HG03457 (cell line): Measurements from ENCODE around the gene TUSC2.

Experiments used
- ATAC-seq: cut with Tn5 transposase; IDR thresholded peaks from one replicate; pipeline ENCODE4 v1.9.1; 2021; ENCODE audit warnings: moderate number of reproducible peaks; ENCODE audit not compliant: unreplicated experiment

The TUSC2 gene

DNA sequence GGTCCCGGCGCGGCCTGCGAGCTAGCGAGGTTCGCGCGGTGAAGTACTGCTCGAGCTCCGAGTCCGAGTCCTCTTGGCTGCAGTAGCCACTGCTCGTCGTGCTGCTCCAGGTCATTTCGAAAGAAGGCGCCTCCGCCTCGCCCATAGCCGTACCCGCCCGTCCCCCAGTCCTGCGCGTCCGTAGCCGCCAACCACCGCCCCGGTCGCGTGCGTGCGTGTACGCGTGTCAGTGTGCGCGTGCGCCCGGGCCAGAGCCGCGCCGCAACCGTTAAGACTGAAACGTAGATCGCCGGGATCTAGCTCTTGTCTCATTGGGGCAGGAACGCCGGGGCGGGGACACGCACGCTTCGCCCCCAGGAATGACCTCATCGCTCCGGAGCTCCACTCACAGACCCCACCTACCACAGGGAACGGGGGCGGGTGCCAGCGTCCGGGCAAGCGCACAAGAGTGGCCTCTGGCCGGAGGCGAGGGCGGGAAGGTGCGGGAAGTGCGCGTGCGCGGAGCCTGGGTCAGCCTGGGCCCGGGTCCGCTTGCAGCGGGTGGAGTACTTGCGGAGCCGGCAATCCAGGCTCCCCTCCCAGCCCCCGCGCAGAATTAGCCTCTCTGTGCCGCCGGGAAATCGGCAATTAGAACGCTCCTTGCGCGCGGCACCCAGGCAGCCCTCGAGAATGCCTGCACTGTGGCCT lies 9.3 kb upstream of the TUSC2 start:
- ATAC-seq = peak; percentile 48

DNA sequence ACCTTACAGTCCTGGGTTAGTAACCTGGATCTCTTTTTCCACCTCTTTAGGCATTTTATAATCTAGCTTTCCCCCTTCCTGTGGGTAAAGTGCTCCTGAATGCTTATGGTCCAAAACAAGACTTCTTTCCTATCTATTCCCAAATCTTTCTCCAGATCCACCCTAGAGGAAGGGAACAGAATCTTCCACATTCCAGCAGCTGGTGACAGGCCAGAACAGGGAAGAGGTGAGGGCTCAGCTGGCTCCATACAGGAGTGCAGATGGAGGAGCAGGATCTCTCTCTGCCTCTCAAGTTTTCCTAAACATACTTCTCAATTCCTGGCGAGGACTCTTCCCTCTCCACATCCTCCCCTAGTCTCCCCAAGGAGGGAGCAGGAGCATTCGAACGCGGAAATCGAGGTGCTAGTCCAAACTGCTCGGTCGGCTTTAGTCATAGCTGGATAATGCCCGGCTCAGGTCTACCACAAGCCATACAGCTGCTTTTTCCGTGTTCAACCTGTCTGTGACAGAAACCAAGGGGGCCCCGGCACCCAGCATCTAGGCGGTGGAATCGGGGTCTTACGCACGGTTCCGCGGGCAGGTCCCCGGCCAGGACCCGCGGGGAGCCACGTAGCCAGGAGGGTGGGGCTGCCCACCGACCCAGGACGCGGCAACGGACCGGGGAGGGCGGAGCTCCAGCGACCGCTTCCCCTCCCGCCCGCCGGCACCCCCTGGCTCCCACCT lies 8.6 kb upstream of the TUSC2 start:
- peak; percentile 12 for ATAC-seq

DNA sequence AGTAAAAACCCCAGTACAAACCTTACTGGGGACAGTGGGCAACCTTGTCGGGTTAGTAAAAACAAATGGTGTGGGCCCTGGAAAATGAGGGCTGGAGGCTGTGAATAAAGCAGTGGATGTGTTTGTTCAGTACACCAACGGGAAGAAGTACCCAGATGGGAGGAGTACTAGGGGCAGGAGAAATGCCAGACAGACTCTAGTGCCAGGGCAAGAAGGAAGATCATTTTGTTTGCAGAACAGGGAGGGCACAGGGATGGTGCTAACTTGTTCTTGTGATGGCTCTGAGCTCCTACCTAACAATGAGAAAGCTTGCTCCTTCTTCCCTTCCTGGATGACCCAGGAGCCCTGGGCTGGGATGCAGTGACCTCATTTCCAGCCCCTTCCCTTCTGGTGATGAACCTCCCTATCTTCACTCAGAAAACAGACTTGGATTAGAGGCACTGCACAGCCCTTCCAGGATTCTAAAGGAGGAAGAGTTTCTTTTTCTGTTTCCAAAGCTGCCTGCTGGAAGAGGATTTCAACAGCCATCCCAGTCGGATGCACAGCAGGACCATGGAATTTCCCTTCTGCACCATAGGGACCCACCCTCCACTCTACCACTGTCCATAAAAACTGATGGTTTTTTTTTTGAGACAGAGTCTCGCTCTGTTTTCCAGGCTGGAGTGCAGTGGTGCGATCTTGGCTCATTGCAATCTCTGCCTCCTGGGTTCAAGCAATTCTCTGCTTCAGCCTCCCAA lies 6.5 kb upstream of the TUSC2 start:
- ATAC-seq = no peak

DNA sequence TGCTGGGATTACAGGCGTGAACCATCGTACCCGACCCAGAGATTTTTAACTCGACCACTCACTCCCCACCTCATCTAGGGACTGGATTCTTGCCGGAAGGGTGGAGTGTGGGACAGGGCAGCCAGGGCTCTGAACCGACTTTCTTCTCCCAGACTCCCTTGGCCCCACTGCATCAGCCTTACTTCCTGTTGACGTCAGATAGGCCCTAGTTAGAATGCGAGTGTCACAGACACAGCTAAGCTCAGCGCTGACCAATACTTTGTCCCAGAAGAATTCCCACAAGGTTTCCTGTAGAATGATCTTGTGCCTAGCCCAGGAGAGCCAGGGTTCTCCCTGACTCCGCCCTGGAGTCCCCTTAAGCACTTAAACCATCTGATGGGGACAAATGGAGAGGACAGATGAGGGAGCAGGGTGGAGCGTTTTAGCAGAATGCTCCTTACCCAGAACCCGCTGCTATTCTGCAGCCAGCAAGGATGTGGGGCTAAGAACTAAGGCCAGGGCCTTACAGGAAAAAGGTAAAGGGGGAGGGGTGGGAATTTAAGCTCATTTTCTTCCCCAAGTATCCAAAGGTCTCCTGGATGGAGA lies 5.8 kb upstream of the TUSC2 start:
- no peak for ATAC-seq

DNA sequence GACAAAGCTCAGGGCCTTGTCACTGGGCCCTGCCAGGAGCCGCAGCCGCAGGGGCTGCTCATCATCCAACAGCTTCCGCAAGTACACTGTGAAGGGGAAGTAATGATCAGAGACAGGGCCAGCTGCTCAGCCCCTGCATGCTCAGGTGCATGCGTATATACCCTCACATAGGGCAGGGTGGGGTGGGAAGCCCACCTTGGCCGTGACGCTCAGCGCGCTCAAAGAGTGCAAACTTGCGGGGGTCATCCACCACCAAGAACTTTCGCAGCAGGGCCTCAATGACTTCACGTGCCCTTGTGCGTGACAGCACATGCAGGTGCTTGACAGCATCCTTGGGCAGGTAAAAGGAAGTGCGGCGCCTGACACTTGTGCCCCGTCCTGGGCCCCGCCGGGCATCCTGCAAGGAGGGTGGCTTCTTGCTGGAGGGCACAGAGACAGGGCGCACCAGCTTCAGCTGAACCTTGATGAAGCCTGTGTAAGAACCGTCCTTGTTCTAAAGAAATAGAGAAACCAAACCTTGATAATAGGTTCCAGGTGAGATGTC lies 3.4 kb upstream of the TUSC2 start:
- ATAC-seq = no peak

DNA sequence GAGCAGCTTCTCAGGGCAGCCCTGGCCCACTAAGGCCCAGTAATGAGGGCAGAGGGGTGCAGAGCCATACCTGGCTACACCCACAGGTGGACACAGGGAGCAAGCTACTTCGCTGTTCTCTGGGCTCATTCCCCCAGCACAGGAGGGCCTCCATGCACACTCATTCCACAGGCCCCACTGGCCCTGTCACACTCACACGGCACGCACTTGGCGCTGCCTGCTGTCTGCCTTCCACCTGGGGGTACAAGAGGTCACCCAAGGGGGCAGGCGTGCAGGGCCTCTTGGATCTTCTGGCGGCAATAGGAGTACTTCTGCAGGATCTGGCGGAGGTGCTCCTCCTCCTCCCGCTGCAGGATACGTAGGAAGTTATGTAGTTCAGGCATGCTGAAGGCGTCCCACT lies 2.3 kb upstream of the TUSC2 start:
- ATAC-seq = no peak

DNA sequence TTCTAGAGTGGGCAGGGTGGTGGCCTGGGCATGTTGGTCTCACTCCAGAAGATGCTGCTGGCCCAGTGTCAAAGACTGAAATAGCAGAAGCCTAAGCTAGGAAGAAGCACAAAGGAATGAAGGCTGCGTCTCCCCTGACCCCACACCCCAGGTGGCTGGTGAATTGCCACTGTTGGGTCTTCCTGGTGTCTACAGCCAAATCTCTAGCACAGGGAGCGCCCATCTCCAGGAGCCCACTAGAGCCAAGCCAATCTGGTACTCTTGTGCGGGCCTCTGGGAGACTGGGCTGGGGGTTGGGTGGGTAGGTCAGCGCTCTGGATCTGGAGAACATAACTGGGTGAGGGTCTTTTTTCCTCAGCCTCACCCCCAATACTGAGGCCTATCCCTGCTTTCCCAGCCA lies 894 bp downstream of the TUSC2 start:
- ATAC-seq = no peak

DNA sequence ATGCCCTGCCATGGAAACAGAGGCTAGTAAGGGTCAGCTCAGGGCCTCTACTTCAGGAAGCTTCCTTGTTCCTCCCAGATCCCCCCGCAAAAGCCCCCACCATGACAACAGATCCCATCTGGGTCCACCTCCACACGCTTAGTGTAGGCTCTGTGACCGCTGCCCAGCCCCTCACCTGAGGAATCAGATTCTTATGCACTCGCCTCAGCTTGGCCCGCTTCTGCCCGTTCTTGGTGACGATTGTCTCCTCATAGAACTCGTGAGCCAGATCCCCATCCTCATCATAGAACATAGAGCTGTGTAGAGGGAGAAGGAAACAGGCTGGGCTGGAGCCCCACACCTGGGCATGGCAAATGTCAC lies 1.9 kb downstream of the TUSC2 start:
- ATAC-seq = no peak

DNA sequence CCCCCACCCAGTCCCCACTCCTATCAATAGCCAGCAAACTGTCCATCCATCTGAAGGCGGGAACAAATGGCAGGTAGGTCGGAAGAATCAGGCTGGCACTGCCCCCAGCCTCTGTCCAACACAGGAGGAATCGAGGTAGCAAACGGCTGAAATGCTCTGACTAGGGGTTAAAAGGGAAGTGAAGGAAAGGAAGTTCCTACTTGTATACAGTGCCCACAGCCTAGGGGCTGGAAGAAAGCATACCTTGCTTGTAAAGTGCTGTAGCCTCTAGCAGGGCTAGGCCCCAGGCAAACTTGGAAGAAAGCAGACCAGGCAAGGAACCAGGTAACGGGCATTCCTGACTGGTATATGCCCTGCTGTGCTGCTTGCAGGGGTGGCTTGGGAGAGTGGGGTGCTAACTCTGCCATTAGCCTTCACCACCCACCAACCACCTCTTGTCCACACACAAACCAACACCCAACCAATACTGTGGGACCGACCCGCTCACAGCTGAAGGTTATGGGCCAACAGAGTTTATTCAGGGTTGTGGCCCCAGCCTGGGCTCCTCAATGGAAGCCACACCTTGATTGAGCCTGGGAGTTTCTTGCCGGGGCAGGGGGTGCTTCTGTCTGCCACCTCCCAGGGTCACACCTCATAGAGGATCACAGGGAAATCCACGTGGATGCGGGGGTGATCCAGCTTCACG lies 2.4 kb downstream of the TUSC2 start:
- ATAC-seq = no peak

DNA sequence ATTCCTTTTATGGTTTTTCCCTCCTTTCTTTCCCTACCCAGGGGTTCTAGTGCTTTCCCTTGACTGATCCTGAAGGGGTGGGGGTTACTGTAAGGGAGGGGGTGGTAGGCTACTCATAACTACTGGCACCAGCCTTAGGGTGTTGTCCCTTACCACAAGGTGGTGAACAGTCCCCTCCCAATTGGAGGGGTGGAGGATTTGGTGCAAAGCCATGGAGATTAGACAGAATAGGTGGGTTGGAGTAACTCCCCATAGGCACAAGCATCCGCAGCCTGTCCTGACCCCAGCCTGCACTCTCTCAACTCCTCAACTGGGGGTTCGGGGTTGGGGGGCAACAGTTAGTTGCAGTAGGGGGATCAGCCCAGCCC lies 2.9 kb downstream of the TUSC2 start:
- ATAC-seq = no peak

DNA sequence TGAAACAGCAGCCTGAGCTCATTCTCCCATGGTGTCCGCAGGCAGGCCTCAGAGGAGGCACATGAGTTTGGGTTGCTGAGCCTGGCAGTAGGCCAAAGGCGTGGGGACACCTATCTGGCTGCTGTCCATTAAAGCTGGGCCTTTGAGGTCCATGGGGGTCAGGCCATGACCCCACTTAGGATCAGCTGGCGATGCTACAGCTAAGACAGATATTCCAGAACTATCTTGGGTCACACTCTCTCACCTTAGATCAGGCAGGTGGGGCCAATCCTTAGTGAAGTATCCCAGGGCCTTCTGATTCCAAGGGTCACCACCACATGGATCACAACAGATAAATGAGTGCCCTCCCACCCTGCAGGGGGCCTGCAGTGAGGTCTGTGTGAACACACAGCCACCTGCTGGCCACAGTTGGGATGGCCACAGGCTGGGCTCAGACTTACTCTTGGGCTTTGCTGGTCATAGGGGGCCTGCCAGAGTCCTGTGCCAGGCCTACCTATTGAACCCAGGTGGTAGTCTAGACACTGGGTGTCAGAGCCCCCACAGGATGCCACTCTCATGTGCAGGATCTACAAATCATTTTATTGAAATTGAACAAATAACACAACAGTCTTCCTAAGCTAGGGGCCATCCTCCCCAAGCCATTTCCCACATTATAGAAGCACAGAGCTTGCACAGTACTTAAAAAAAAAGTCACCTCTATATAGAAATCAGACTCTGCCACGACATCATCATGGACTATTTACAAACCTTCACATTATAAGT lies 3.5 kb downstream of the TUSC2 start:
- ATAC-seq = no peak

DNA sequence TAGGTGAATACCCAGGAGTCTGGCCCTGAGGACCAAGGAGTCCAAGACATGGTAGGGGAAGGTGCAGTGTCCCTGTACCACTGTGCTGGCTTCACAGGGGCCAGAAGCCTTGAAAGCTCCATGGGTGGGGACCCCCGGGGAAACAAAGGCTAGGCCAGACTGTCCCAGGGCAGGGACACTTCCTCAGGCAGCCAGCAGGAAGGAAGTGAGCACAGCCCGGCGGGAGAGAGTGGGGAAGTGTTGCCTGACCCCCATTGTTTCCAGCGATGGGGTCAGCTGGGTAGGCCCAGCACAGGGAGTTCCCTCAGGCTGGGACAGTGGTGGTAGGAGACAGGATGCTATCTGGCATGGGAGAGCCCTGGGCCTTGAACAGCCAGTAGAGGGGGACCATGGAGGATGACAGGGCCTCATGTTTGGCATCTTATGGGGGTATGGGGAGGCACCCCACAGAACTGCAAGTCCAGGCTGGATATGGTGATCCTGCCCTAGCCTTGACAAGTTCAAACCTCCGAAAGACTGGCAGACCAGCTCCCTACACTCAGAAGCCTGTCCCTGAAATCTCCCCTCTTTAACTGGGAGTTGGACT lies 4.3 kb downstream of the TUSC2 start:
- no peak for ATAC-seq

DNA sequence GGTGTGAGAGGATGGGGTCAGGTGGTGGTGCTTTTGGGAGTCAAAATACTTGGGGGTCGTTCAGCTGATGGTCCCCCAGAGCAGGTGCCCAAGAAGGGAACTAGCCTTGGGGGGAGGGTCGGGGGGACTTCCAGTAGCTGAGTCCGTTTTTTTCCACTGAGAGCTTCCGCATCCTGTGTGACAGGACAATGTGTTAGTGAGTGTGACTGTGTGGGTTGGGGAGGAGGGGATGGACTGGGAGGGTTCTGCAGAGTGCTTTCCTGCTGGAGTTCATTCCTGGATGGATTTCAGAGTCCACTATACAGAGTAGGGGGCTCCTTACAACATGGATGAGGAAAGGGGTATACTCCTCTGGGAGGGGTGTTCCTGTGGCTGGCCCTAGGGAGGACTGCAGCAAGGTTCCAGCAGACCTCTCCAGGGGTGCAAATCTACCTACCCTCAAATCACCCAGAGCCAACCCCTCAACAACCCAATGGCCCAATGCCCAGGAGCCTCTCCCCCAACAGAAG lies 4.9 kb downstream of the TUSC2 start:
- ATAC-seq = no peak

DNA sequence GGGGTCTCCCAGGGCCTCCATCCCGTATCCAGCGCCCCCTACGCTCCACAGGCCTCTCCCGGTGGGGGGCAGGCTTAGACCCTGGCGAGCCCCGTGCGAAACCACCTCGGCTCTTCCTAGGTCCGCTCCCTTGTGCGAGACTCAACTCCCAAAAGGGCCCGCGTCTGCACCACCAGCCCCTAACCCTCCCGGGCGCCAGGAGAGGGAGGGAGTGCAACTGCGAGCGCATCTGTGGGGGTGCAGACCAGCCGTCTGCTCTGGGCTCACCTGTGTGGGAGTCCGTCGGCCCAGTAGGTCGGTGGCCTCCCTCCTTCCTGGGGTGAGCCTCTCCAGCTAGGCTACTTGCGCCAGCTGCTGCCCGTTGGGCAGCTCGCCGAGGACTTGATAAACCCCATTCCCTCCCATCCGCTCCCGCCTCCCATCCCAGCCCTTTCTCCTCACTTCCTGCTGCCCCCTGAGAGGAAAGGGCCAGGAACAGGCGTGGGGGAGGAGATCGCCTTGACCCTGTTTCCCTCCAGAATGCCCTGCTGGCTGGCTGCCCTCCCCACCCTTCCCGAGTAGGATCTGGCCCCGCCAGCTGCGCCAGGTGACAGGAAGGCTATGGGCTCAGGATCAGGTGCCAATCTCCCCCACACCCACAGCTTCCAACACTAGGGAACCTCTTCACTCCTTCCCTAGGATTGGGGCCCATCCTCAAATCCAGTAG lies 5.5 kb downstream of the TUSC2 start, which contains the start of gene HYAL2:
Gene HYAL2, minus strand, starts transcription at position 360 of the 706 bp plus-strand sequence. CDS start 2,256 bp downstream, outside the sequence.
- ATAC-seq = no peak

DNA sequence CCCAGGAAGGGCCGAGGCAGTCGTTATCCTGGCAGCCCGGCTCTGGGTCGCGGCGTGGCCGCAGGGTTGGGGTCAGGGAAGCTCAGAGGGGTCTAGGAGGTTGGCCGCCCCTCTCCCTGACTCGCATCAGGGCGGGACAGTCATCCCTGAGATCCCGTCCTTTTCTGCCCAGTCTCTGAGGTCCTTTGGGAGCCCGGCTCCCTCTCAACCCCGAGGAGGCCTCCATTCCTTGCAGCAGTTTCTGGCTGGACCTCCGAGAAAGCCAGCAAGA lies 6.0 kb downstream of the TUSC2 start:
- ATAC-seq = no peak

DNA sequence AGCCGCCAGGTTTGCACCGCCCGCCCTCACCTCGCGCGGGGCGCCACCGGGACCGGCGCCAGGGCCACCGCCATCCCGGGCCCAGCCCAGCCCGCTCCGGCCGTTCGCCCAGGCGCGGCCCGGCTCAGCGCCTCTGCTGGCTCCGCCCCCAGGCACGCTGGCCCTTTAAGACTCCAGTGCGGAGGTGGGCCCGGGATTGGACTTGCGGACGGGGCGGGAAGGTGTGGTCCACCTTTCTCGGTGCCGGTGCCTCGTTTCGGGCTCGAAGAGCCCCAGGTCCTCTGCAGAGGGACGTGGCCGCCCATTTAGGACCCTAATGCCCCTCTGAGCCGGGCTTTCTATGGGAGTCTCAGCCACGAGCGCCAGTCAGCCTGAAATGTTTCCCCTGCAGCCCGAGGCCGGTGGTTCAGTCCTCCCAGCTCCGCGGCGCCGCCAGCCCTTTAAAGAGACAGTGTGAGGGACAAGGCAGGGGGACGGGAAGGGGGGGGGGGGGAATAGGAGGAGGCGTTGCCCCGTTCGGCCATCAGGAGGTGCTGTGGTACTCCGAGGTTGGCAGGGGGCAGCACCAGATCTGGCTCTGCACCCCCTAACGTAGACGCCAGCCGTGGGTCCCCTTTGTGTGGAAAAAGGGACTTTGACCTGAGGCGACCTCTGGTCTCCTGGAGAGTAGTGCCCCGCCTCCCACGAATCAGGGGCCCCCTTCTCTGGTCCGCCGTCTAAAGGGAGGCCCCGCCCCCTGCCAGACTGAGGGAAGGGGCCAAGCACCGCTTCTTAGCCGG lies 6.5 kb downstream of the TUSC2 start:
- peak; percentile 47 for ATAC-seq

DNA sequence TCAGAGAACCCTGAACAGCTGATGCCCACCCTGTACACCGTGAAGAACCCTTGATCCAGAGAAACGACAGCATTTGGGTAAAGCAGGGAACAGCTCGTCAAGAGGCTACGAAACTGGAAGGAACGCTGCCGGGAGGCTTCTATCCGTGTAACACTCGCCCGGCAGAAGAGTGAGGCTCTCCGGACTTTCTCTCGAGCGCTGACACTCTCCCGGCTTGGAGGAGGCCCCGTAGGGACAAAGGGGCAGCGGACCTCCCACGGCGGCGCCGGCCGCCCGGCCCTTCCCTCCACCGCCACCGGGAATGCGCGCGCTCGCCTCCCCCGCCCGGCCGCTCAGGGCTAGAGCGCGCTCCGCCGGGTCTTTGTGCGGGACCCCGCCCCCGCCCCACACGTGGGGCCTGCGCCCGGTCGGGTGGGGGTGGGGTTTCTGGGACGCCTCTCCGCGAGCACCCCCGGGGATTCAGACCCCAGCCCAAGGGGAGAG lies 7.1 kb downstream of the TUSC2 start:
- peak; percentile 24 for ATAC-seq
